ENCODE data around the gene C4A.
A peak's percentile ranks its signal among the peaks of the same experiment; 100 is the strongest.
"Not testable (repeated sequence)": the region's sequence is repeated elsewhere in the genome, so short reads cannot be mapped to it uniquely, and the experiment has no call there.

The C4A gene

DNA sequence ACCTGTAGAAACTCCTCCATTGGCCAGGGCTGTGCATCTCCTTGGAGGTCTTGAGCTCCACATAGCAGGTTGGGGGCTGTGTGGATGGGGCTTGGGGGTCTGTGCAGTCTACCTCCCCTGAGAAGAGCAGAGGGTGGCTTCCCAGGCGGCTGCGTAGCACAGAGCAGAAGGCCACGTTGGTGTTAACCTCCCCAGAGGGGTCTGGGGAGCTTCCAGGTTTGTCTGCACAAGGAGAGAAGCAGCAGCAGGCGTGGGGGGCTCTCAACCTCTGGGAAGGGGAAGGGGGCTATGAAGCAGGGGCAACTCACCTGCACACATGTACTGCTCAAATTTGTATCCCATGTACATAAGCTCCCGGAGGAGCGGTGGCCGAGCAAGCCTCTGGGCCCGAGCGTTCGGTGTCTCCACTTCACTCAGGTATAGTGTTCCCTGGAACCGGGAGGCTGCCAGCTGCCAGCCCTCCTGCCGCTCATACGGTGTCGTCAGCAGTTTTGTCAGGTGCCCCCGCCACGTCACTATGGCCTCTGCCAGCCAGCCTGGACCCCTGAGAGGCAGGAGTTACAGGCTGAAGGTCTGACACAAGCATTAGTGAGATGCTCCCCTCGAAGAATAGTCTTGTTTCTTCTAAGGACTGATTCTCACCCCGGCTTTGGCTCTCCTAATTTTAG, 11.1 kb upstream of the C4A start:
- CTCF ChIA-PET, result interaction anchor here (1.5 to 2.0 kb wide), 2 partner anchors 12 to 290 kb away, joined by 4 to 6 read pairs; partner anchors contain the start of genes LY6G5C, NELFE and SKIC2
- DNase-seq (ENCODE audit: extremely low spot score), result no peak
- POLR2A ChIA-PET, result interaction anchor here (0.6 to 3.3 kb wide), 4 partner anchors 12 to 1277 kb away, joined by 3 to 15 read pairs (median 4); partner anchors contain the start of genes NELFE and SKIC2
- TF ChIP-seq, protein P1, sequence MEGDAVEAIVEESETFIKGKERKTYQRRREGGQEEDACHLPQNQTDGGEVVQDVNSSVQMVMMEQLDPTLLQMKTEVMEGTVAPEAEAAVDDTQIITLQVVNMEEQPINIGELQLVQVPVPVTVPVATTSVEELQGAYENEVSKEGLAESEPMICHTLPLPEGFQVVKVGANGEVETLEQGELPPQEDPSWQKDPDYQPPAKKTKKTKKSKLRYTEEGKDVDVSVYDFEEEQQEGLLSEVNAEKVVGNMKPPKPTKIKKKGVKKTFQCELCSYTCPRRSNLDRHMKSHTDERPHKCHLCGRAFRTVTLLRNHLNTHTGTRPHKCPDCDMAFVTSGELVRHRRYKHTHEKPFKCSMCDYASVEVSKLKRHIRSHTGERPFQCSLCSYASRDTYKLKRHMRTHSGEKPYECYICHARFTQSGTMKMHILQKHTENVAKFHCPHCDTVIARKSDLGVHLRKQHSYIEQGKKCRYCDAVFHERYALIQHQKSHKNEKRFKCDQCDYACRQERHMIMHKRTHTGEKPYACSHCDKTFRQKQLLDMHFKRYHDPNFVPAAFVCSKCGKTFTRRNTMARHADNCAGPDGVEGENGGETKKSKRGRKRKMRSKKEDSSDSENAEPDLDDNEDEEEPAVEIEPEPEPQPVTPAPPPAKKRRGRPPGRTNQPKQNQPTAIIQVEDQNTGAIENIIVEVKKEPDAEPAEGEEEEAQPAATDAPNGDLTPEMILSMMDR (IDR thresholded peaks at IDR 0.05; ENCODE audit: control extremely low read depth, extremely low read depth, low read depth, missing control alignments), result no peak

GRCh38 chr6:31971279-31971992, 10.4 kb upstream of the C4A start:
- DNase-seq (ENCODE audit: extremely low spot score), result no peak
- TF ChIP-seq, protein P1 (IDR thresholded peaks at IDR 0.05; ENCODE audit: control extremely low read depth, extremely low read depth, low read depth, missing control alignments), result no peak
- CTCF ChIA-PET, result interaction anchor here (1.0 to 1.5 kb wide), 4 partner anchors 19 to 290 kb away, joined by 3 to 7 read pairs (median 4); partner anchors contain the start of gene LY6G5C
- POLR2A ChIA-PET, result interaction anchor here (0.6 to 3.3 kb wide), 3 partner anchors 13 to 1276 kb away, joined by 3 to 15 read pairs (median 3); partner anchors contain the start of genes HSPA1B, NELFE and SKIC2

DNA sequence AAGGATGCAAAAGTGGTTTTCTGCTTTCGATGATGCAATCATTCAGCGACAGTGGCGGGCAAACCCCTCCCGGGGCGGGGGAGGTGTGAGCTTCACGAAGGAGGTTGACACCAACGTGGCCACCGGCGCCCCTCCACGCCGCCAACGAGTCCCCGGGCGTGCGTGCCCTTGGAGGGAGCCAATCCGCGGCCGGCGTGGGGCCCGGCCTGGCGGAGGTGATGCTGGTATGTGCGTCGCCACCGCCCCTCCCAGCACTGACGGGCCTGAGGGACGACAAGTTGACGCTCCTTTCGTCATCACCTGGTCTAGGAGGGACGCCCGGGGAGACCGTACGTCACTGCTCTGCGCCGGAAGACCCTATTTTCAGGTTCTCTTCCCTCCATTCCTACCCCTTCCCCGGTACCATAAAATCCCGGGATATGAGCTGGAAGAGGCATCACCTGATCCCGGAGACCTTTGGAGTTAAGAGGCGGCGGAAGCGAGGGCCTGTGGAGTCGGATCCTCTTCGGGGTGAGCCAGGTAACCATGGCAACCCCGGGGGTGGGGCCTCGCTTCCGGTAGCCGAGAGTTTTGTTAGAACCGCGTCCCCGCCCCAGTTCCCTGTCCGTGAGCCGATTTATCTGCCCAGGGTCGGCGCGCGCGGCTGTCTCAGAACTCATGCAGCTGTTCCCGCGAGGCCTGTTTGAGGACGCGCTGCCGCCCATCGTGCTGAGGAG, 9.7 kb upstream of the C4A start, which contains the start of gene DXO:
Gene DXO (minus strand): TSS at position 146 of the 716 bp plus-strand sequence. CDS start 463 bp downstream, outside the sequence.
- TF ChIP-seq, protein P1 (IDR thresholded peaks at IDR 0.05; ENCODE audit: control extremely low read depth, extremely low read depth, low read depth, missing control alignments), result no peak
- POLR2A ChIA-PET, result interaction anchor here (0.5 to 3.3 kb wide), 4 partner anchors 13 to 145 kb away, joined by 3 to 15 read pairs (median 4); partner anchors contain the start of genes HSPA1B, NELFE, NEU1 and SKIC2
- CTCF ChIA-PET, result interaction anchor here (1.0 to 1.3 kb wide), 3 partner anchors 20 to 282 kb away, joined by 3 to 7 read pairs (median 3); no protein-coding TSS in a partner anchor
- DNase-seq (ENCODE audit: extremely low spot score), result peak; percentile 99

DNA sequence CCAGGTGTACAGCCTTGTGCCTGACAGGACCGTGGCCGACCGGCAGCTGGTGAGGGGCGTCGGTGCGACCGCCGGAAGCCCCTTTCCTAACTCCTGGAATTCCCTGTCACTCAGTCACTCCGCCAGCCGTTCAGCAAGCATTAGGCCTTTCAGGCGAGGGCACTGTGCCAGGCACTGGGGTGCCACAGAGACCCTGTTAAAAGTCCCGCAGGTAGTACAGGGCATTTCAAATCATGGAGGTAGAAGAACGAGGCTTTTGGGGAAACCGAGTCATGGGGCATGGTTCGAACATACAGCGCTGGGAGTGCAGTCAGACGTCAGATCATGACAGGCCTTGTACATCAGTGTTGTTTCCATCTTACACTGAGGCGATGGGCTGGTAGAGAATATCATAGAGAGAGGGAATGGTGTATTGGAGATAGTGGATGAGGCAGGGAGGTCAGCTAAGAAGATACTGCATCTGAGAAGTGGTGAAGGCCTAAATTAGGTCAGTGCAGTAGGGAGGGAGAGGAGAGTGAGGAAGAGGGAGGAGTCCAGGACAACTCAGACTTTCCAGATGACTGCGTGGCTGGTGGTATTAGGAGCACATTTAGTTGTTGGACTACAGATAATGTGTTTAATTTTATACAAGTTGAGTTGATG, 9.0 kb upstream of the C4A start:
- DNase-seq (ENCODE audit: extremely low spot score), result no peak
- TF ChIP-seq, protein P1 (IDR thresholded peaks at IDR 0.05; ENCODE audit: control extremely low read depth, extremely low read depth, low read depth, missing control alignments), result no peak
- ChIA-PET POLR2A (interaction anchor here (0.5 to 3.3 kb wide), 3 partner anchors 14 to 117 kb away, joined by 3 to 15 read pairs (median 5); partner anchors contain the start of genes NELFE, NEU1 and SKIC2), CTCF (interaction anchor here (1.2 to 1.3 kb wide), 2 partner anchors 21 to 281 kb away, joined by 3 to 7 read pairs; no protein-coding TSS in a partner anchor)

GRCh38 chr6:31976065-31976464, 5.8 kb upstream of the C4A start:
- CTCF ChIA-PET; POLR2A ChIA-PET; DNase-seq (ENCODE audit: extremely low spot score): not testable (repeated sequence)

- TF ChIP-seq, protein P1 (IDR thresholded peaks at IDR 0.05; ENCODE audit: control extremely low read depth, extremely low read depth, low read depth, missing control alignments), result no peak
- DNase-seq (ENCODE audit: extremely low spot score), result no peak
- ChIA-PET CTCF (interaction anchor here (1.2 kb wide), 1 partner anchor 25 kb away, joined by 3 read pairs; no protein-coding TSS in a partner anchor), POLR2A (no interaction called here)
These were observed 3.9 kb upstream of the C4A start for GRCh38 chr6:31977816-31978431.
